Measurements from ENCODE around the gene TSFM.

DNA sequence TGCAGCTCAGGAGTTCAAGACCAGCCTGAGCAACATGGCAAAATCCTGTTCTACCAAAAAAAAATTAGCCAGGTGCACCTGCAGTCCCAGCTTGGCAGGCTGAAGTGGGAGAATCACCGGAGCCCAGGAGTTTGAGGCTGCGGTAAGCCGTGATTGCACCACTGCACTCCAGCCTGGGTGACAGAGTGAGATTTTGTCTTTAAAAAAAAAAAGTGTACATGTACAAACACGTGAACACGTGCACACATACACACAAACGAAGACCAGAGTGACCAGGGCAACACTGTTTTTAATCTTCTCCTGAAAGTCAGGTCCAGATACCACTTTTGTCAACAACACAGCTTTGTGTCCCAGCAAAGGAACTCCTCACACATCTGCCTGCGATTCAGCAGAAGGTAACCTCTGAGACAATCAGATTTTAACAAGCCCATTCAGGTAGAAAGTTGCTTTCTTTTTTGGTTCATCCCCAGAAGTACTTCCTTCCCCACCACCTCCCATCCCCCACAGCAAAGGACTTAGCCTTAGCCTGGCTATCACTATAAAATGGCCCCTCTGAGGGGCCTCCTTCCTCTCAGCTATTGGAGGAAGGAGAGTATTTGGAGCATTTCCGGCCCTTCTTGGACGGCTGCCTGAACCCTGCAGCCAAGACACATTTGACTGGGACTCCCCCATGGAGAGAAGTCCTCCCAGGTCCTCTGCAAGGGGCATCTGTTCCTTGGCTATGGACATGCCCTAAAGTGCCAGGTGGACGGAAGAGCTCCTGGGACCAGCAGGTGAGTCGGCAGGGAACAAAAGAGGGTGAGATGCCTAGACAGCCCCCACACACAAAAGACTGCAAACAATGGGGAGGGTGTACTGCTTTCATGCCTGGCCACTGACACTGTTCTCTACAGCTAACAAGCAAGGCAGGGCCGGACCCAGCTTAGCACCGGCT is 54.1 kb downstream of the TSFM start:
- TF ChIP-seq EZH2 (IDR thresholded peaks at IDR 0.05) (no peak), EZH2phosphoT487 (IDR thresholded peaks at IDR 0.05) (no peak)
- TF ChIP-seq, protein P1, sequence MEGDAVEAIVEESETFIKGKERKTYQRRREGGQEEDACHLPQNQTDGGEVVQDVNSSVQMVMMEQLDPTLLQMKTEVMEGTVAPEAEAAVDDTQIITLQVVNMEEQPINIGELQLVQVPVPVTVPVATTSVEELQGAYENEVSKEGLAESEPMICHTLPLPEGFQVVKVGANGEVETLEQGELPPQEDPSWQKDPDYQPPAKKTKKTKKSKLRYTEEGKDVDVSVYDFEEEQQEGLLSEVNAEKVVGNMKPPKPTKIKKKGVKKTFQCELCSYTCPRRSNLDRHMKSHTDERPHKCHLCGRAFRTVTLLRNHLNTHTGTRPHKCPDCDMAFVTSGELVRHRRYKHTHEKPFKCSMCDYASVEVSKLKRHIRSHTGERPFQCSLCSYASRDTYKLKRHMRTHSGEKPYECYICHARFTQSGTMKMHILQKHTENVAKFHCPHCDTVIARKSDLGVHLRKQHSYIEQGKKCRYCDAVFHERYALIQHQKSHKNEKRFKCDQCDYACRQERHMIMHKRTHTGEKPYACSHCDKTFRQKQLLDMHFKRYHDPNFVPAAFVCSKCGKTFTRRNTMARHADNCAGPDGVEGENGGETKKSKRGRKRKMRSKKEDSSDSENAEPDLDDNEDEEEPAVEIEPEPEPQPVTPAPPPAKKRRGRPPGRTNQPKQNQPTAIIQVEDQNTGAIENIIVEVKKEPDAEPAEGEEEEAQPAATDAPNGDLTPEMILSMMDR (IDR thresholded peaks at IDR 0.05): no peak
